Astrocyte of the spinal cord (primary cell): ENCODE results near the gene PPP1R12B.

Experiments used
- DNase-seq: peaks from one replicate; pipeline ENCODE4 v3.0.0; 2011; ENCODE audit warnings: low read depth, low spot score
- H3K4me3 ChIP-seq: 2 replicates; pipeline ENCODE4 v1.5.1; 2011; ENCODE audit warnings: low read depth, mild to moderate bottlenecking, low read length, moderate library complexity
- CTCF ChIP-seq: IDR thresholded peaks from 2 replicates; pipeline ENCODE4 v1.5.1; 2012; ENCODE audit warnings: low read depth, mild to moderate bottlenecking, low read length, inconsistent platforms
- in situ Hi-C: cut with HindIII; loops from 2 replicates; pipeline ENCODE4 v1.10.0; 2017; ENCODE audit warnings: low sequenced_read_pairs

Gene PPP1R12B

GRCh38 chr1:202561240-202561639, 212.7 kb downstream of the PPP1R12B start:
- no peak for TF ChIP-seq CTCF
- in situ Hi-C loops = no loop called here
- H3K4me3 ChIP-seq = no peak overlapping the region
- DNase-seq = no peak

- DNase-seq = no peak
- in situ Hi-C loops = no loop called here
- H3K4me3 ChIP-seq = no peak overlapping the region
- peak; percentile 15 for TF ChIP-seq CTCF
These were observed 213.4 kb downstream of the PPP1R12B start for GRCh38 chr1:202561726-202562443.

DNA sequence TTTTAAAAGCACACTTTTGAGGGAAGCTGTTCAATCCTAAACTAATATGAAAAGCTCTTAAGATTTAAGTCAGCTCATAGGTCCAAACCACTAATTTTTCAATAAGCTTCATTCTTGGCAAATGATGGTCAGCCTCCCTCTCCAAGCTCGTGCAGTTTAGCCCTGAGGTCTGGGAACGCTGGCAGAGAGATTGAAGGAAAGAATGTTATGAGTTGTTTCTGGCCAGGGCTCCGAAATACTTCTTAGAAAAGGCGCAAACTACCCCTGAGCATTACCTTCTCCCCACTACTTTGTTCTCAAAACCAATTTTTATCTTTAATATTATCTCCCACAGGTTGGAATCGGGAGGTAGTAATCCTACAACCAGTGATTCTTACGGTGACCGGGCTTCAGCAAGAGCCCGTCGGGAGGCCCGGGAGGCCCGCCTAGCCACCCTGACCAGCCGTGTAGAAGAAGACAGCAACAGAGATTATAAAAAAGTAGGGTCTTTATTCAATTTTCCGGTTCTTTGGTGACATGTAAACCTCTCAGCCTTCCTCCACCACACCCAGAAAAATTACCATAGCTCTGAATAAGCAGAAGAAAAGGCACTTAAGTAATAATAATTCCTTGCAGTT, 214.1 kb downstream of the PPP1R12B start:
- no peak overlapping the region for H3K4me3 ChIP-seq
- TF ChIP-seq CTCF = no peak
- in situ Hi-C loops = no loop called here
- DNase-seq = no peak

DNA sequence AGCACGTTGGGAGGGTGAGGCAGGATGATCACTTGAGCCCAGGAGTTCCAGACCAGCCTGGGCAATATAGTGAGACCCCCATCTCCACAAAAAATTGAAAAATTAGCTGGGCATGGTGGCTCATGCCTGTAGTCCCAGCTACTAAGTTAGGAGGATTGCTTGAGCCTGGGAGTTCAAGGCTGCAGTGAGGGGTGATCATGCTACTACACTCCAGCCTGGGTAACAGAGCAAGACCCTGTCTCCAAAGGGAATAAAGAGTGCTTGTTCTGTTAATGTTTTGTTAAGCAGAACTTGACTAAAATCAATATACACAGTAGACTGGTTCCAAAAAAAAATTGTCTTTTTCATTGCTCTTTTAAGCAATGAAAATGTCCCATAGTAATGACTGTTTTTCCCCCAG, 215.3 kb downstream of the PPP1R12B start:
- H3K4me3 ChIP-seq = no peak overlapping the region
- no peak for DNase-seq
- TF ChIP-seq CTCF = no peak
- in situ Hi-C loops = no loop called here

DNA sequence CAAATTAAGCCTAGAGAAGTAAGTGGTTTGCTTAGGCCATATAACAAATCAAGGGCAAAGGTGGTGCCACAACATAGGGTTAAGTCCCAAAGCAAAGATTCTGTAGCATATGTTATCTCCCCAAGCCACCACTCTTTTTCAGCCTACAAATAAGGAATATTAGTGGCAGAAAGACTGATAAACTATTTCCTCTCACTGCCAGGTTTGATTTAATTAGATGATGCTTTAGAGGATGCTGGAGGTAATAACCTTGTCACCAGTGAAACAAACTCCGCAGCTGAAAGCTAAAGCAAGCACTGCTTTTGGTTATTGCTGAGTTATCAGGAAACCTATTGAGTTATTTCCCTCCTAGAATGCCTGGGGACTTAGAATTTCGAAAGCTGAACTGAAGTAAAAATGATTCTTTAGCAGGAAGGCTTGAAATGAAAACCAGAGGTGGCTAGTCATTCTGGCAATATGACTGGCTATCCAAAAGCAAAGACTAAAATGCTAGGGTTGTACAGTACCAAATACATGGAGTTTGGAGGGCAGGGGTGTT, 216.5 kb downstream of the PPP1R12B start:
- no peak overlapping the region for H3K4me3 ChIP-seq
- DNase-seq = no peak
- in situ Hi-C loops = no loop called here
- no peak for TF ChIP-seq CTCF

- in situ Hi-C loops = no loop called here
- DNase-seq = no peak
- TF ChIP-seq CTCF = no peak
- no peak overlapping the region for H3K4me3 ChIP-seq
These were observed 217.5 kb downstream of the PPP1R12B start for GRCh38 chr1:202565890-202566602.
